ENCODE measurements around the gene COMT. TPM values are rescaled to one million over a fixed set of nuclear protein-coding genes. Genes with fewer than 3 reads are reported as not detected.

The COMT gene
- total and polyA plus RNA-seq, 2 of the 4 experiments (the other 2 are of a cell fraction): 202 to 347 TPM

DNA sequence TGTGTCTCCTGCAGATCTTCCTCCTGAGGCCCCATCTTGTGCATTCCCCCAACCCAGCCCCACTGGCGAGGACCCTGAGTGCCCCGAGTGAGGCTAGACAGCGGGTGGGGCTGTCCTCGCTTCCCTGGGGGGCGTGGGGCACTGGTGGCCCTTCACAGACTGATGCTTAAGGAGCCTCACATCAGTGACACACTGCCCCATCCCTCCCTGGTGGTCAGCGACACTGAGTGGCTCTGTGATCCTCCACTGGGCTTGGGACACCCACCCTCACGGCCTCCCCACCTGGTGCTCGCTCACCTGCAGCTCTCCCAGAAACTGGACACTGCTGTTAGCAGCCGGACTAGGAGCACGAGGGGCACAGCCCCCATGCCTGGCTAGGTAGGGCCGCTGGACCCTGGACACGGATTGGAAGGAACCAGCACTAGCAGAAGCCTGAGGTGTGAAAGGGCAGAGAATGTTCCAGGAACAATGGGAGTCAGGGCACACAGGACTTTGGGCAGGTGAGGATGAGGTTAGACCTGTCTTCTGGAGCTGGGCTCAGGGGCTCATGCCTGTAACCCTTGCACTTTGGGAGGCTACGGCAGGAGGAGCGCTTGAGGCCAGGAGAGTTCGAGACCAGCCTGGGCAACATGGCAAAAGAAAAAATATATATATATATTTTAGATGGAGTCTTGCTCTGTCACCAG is 23.3 kb downstream of the COMT start:
- intact Hi-C loops (cut with micrococcal nuclease): no loop called here

More for the DNA sequence above, 23.3 kb downstream of the COMT start:
- H3K23ac ChIP-seq (ENCODE audit: low read depth, low read length): no peak overlapping the region
- peak overlapping the region; percentile 13 for H2AK9ac ChIP-seq (replicated peaks; ENCODE audit: low read depth, low read length, poor library complexity)
- no peak overlapping the region for H3K4ac ChIP-seq (ENCODE audit: low read depth, low read length)
- H4K20me1 ChIP-seq (ENCODE audit: insufficient read depth, low read length): peaks cover 27% of the 10 kb centered on the region
- no peak overlapping the region for H3K4me2 ChIP-seq (ENCODE audit: low read depth, low read length)
- TF ChIP-seq, protein P1, sequence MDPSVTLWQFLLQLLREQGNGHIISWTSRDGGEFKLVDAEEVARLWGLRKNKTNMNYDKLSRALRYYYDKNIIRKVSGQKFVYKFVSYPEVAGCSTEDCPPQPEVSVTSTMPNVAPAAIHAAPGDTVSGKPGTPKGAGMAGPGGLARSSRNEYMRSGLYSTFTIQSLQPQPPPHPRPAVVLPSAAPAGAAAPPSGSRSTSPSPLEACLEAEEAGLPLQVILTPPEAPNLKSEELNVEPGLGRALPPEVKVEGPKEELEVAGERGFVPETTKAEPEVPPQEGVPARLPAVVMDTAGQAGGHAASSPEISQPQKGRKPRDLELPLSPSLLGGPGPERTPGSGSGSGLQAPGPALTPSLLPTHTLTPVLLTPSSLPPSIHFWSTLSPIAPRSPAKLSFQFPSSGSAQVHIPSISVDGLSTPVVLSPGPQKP (IDR thresholded peaks at IDR 0.05; ENCODE audit: borderline replicate concordance, low read depth, low read length): no peak
- TF ChIP-seq RAD21 (IDR thresholded peaks at IDR 0.05; ENCODE audit: low read length): no peak
- no peak for TF ChIP-seq MAZ (IDR thresholded peaks at IDR 0.05; ENCODE audit: borderline replicate concordance, low read depth, low read length)
- no peak for TF ChIP-seq MXI1 (IDR thresholded peaks at IDR 0.05; ENCODE audit: borderline replicate concordance, low read depth, low read length)
- no peak for TF ChIP-seq RCOR1 (IDR thresholded peaks at IDR 0.05; ENCODE audit: insufficient replicate concordance, low read length)
- TF ChIP-seq NFE2L2 (IDR thresholded peaks at IDR 0.05; ENCODE audit: low read depth, low read length): no peak
- no peak for TF ChIP-seq FOS (IDR thresholded peaks at IDR 0.05; ENCODE audit: low read depth, low read length)
- no peak for TF ChIP-seq RFX5 (IDR thresholded peaks at IDR 0.05; ENCODE audit: low read depth, low read length)
- TF ChIP-seq, protein P2, sequence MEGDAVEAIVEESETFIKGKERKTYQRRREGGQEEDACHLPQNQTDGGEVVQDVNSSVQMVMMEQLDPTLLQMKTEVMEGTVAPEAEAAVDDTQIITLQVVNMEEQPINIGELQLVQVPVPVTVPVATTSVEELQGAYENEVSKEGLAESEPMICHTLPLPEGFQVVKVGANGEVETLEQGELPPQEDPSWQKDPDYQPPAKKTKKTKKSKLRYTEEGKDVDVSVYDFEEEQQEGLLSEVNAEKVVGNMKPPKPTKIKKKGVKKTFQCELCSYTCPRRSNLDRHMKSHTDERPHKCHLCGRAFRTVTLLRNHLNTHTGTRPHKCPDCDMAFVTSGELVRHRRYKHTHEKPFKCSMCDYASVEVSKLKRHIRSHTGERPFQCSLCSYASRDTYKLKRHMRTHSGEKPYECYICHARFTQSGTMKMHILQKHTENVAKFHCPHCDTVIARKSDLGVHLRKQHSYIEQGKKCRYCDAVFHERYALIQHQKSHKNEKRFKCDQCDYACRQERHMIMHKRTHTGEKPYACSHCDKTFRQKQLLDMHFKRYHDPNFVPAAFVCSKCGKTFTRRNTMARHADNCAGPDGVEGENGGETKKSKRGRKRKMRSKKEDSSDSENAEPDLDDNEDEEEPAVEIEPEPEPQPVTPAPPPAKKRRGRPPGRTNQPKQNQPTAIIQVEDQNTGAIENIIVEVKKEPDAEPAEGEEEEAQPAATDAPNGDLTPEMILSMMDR (conservative IDR thresholded peaks at IDR 0.05; ENCODE audit: low read depth, low read length): no peak
- no peak for TF ChIP-seq SMC3 (IDR thresholded peaks at IDR 0.05; ENCODE audit: low read depth, low read length)
- no peak for TF ChIP-seq CEBPB (IDR thresholded peaks at IDR 0.05; ENCODE audit: low read depth, low read length)
- TF ChIP-seq MAFK (IDR thresholded peaks at IDR 0.05; ENCODE audit: low read depth, low read length): no peak
- TF ChIP-seq CHD1 (IDR thresholded peaks at IDR 0.05; ENCODE audit: low read depth, low read length): no peak
- no TSS peak for BruUV-seq (replicated peaks)
- ChIA-PET POLR2A (ENCODE audit: unreplicated experiment) (no interaction called here), CTCF (interaction anchor here (1.5 kb wide), 1 partner anchor 11 kb away, joined by 4 read pairs; no protein-coding TSS in a partner anchor)
- no peak overlapping the region for H2BK20ac ChIP-seq (ENCODE audit: low read depth, low read length)
- no peak overlapping the region for H3K9ac ChIP-seq (ENCODE audit: low read depth, low read length)
- WGBS, 2 experiments (ENCODE audit: extremely low coverage in 2 of 2, insufficient read length in 1 of 2): 97% methylated on average over 4 of the region's 15 CpGs; no CpG with 5 or more reads in 1 of the 2 experiments
- no peak overlapping the region for H4K5ac ChIP-seq (ENCODE audit: low read depth, low read length)
- H2AK5ac ChIP-seq (ENCODE audit: low read depth, low read length): no peak overlapping the region
- dilution Hi-C loops (cut with HindIII; ENCODE audit: low sequenced_read_pairs, unreplicated experiment) (no loop called here), in situ Hi-C loops (cut with MboI; ENCODE audit: low sequenced_read_pairs) (no loop called here)
- no peaks in the 10 kb centered on the region for H3K27me3 ChIP-seq (ENCODE audit: control insufficient read depth, insufficient read depth, low read length)
- no peak overlapping the region for H3K4me3 ChIP-seq (ENCODE audit: insufficient read depth, low read depth, low read length)
- DNase-seq: no peak
- no peak overlapping the region for H3K27ac ChIP-seq (ENCODE audit: insufficient read depth, low read length)
- H3K79me1 ChIP-seq (ENCODE audit: low read depth in 1 of 2, low read length in 2 of 2): peaks cover 10 to 37% of the 10 kb centered on the region in 2 experiments; a peak in 3 of 4 replicates
- H3K14ac ChIP-seq (replicated peaks; ENCODE audit: low read depth, low read length): no peak overlapping the region
- H3K9me3 ChIP-seq (ENCODE audit: control insufficient read depth, insufficient read depth, low read length): no peaks in the 10 kb centered on the region
- no peak overlapping the region for H3K18ac ChIP-seq (ENCODE audit: low read depth, low read length)
- no peak overlapping the region for H4K91ac ChIP-seq (ENCODE audit: insufficient read depth, low read depth, low read length)
- H3K4me1 ChIP-seq (ENCODE audit: control insufficient read depth, insufficient read depth, low read length): peaks cover 13% of the 10 kb centered on the region
- H2BK120ac ChIP-seq (ENCODE audit: low read depth, low read length): no peak overlapping the region
- no peak overlapping the region for H2BK15ac ChIP-seq (ENCODE audit: low read depth, low read length)
- peaks cover under 1% of the 10 kb centered on the region; the same call in 1 of the 2 replicates for H3K9me1 ChIP-seq (ENCODE audit: insufficient read depth, low read length)
- H2BK5ac ChIP-seq (ENCODE audit: low read depth, low read length, poor library complexity, severe bottlenecking): no peak overlapping the region
- H3K56ac ChIP-seq (ENCODE audit: extremely low read depth, insufficient read depth, low read length): no peak overlapping the region
- peaks cover 61% of the 10 kb centered on the region for H3K36me3 ChIP-seq (ENCODE audit: control insufficient read depth, insufficient read depth, low read length)
- no peak for ATAC-seq (ENCODE audit: low read depth)
- no peak overlapping the region for H4K8ac ChIP-seq (ENCODE audit: low read depth in 2 of 2, low read length in 2 of 2)
- H2AFZ ChIP-seq (replicated peaks; ENCODE audit: low read length, poor library complexity): no peak overlapping the region
